Measurements from ENCODE around the gene TMEM52B.

The TMEM52B gene

DNA sequence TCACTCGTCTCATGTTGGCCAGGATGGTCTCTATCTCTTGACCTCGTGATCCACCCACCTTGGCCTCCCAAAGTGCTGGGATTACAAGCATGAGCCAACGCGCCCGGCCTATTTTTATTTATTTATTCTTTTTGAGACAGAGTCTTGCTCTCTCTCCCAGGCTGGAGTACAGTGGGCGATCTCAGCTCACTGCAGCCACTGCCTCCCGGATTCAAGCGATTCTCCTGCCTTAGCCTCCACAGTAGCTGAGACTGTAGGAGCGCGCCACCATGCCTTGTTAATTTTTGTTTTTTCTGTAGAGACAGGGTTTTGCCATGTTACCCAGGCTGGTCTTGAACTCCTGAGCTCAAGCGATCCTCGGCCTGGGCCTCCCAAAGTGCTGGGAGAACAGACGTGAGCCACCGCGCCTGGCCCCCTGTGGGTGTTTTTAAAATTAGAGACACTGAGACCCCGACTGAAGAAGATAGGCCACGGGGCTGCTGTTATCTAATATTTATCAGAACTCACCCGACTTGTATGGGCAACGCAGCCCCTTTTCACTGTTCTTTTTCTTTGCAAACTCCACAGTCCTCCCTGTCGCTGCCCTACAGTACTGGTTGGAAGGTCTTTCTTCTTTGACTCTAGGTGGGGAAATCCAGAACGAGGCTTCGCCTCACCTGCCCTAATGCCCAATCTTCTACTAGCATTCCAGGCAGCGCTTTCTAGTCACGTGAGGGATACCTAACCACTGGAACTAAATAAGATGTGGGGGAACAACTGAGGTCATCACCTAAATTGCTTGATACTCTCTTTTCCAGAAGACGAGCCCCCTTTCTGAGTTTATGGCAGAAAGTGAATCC is 32.5 kb downstream of the TMEM52B start:
- Histone ChIP-seq H3K4me1 (ENCODE audit: low read depth, poor library complexity, severe bottlenecking) (peaks cover 19% of the 10 kb centered on the region), H4K20me1 (ENCODE audit: insufficient read depth) (no peaks in the 10 kb centered on the region), H3K79me2 (ENCODE audit: insufficient read depth, low read depth) (no peaks in the 10 kb centered on the region), H3K4me3 (IDR thresholded peaks at IDR 0.05; ENCODE audit: insufficient read depth, low read depth, low read length) (no peak overlapping the region), H3K27me3 (ENCODE audit: insufficient read depth, low read depth) (no peaks in the 10 kb centered on the region), H3K4me2 (peak overlapping the region; percentile 65; the same call in 1 of the 2 replicates), H3K36me3 (ENCODE audit: insufficient read depth) (no peaks in the 10 kb centered on the region), H2AFZ (ENCODE audit: low read depth) (no peak overlapping the region; the same call in 1 of the 2 replicates), H3K9ac (no peak overlapping the region), H3K27ac (no peak overlapping the region; the same call in 1 of the 2 replicates)
- TF ChIP-seq, protein P1, sequence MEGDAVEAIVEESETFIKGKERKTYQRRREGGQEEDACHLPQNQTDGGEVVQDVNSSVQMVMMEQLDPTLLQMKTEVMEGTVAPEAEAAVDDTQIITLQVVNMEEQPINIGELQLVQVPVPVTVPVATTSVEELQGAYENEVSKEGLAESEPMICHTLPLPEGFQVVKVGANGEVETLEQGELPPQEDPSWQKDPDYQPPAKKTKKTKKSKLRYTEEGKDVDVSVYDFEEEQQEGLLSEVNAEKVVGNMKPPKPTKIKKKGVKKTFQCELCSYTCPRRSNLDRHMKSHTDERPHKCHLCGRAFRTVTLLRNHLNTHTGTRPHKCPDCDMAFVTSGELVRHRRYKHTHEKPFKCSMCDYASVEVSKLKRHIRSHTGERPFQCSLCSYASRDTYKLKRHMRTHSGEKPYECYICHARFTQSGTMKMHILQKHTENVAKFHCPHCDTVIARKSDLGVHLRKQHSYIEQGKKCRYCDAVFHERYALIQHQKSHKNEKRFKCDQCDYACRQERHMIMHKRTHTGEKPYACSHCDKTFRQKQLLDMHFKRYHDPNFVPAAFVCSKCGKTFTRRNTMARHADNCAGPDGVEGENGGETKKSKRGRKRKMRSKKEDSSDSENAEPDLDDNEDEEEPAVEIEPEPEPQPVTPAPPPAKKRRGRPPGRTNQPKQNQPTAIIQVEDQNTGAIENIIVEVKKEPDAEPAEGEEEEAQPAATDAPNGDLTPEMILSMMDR (conservative IDR thresholded peaks at IDR 0.05; ENCODE audit: low read depth, low read length): no peak

DNA sequence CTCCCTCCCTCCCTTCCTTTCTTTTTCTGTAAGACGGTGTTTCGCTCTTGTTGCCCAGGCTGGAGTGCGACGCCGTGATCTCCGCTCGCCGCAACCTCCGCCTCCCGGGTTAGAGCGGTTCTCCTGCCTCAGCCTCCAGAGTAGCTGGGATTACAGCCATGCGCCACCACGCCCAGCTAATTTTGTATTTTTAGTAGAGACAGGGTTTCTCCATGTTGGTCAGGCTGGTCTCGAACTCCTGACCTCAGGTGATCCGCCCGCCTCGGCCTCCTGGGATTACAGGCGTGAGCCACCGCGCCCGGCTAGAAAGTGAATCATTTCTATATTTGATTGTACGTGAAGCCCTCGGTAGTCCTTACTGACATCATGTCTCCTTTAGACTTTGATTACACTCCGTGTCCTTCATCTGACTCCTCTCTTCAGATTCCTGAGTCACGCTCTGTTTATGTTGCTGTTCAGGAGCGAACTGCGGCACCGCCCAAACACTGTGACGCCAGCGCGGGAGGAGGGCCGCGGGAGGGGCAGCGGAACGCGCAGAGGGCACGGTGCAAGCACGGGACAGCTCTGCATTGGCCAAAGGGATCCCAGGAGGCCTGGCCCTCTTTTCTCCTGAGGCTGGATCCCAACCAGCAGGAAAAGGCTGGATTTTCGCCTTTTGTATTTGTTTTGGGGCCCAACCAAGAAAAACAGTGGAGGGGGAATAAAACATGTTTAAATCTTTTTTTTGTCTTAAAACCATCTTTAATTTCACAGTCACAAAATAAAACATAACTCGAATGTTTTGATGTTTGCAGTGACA is 33.3 kb downstream of the TMEM52B start:
- Histone ChIP-seq H3K9ac (peak overlapping the region; percentile 67), H3K27ac (peak overlapping the region; percentile 71), H2AFZ (ENCODE audit: low read depth) (peak overlapping the region; percentile 82), H3K4me3 (IDR thresholded peaks at IDR 0.05; ENCODE audit: insufficient read depth, low read depth, low read length) (no peak overlapping the region), H3K4me1 (ENCODE audit: low read depth, poor library complexity, severe bottlenecking) (peaks cover 19% of the 10 kb centered on the region), H4K20me1 (ENCODE audit: insufficient read depth) (no peaks in the 10 kb centered on the region), H3K36me3 (ENCODE audit: insufficient read depth) (no peaks in the 10 kb centered on the region), H3K79me2 (ENCODE audit: insufficient read depth, low read depth) (no peaks in the 10 kb centered on the region), H3K4me2 (peak overlapping the region; percentile 65), H3K27me3 (ENCODE audit: insufficient read depth, low read depth) (no peaks in the 10 kb centered on the region)
- TF ChIP-seq, protein P1 (conservative IDR thresholded peaks at IDR 0.05; ENCODE audit: low read depth, low read length): no peak

- Histone ChIP-seq H3K27me3 (ENCODE audit: insufficient read depth, low read depth) (no peaks in the 10 kb centered on the region), H3K4me1 (ENCODE audit: low read depth, poor library complexity, severe bottlenecking) (peaks cover 19% of the 10 kb centered on the region), H4K20me1 (ENCODE audit: insufficient read depth) (no peaks in the 10 kb centered on the region), H2AFZ (ENCODE audit: low read depth) (peak within 1 kb of the TSS; percentile 82), H3K4me2 (peak within 1 kb of the TSS; percentile 65), H3K27ac (peak within 1 kb of the TSS; percentile 71), H3K36me3 (ENCODE audit: insufficient read depth) (no peaks in the 10 kb centered on the region), H3K9ac (peak within 1 kb of the TSS; percentile 67), H3K79me2 (ENCODE audit: insufficient read depth, low read depth) (no peaks in the 10 kb centered on the region), H3K4me3 (IDR thresholded peaks at IDR 0.05; ENCODE audit: insufficient read depth, low read depth, low read length) (no peak within 1 kb of the TSS)
- TF ChIP-seq, protein P1 (conservative IDR thresholded peaks at IDR 0.05; ENCODE audit: low read depth, low read length): no peak
Measured at GRCh38 chr12:10212739-10213131, 33.9 kb downstream of the TMEM52B start, which contains the start of gene GABARAPL1. Gene GABARAPL1 (plus strand): TSS chr12:10212877. CDS start chr12:10213130, 253 bp downstream.

DNA sequence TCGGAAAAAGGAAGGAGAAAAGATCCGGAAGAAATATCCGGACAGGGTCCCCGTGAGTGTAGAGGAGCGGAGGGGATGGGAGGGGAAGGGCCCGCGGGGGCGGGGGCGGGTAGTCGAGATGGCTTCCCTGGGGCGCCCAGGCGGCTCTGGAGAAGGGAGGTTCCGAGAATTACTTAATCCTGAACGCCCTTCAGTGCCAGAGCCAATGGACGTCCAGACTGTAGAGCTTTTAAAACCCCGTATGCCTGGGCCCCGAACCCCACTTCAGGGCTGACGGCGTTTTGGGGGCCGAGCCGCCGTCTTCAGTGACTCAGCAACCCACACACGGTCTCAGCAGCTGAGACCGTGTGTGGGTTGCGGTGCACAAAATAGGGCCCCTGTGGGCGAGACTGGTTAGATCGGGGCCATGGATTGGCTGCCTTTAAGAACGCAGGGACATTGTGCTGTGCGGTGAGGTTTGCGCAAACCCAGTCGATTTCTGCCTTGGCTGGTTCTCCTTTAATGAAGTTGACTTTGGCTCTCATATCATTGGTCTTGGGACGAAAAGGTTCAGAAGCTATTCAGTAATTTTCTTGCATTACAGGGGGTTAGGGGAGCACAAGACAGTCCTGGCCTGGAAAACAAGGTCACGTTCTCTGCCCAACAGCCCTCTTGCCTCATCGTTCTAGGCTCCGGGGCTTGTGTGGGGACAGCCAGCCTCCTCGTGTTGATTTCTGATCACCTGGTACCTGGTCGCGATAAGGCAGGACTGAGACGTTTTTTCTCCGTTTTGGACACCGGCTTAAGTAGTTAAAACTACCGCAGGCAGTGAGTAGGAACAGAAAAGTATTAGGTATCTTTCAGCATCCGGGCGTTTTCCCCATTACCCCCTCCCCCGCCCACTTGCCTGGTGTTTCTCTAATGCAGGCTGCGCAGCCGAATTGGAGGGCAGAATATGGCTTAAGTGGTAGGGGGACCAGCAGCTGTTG is 34.6 kb downstream of the TMEM52B start:
- Histone ChIP-seq H3K4me1 (ENCODE audit: low read depth, poor library complexity, severe bottlenecking) (peaks cover 19% of the 10 kb centered on the region), H3K79me2 (ENCODE audit: insufficient read depth, low read depth) (no peaks in the 10 kb centered on the region), H3K4me3 (IDR thresholded peaks at IDR 0.05; ENCODE audit: insufficient read depth, low read depth, low read length) (no peak overlapping the region), H2AFZ (ENCODE audit: low read depth) (peak overlapping the region; percentile 82), H3K4me2 (peak overlapping the region; percentile 65), H3K27ac (peak overlapping the region; percentile 71), H4K20me1 (ENCODE audit: insufficient read depth) (no peaks in the 10 kb centered on the region), H3K9ac (peak overlapping the region; percentile 67), H3K27me3 (ENCODE audit: insufficient read depth, low read depth) (no peaks in the 10 kb centered on the region), H3K36me3 (ENCODE audit: insufficient read depth) (no peaks in the 10 kb centered on the region)
- TF ChIP-seq, protein P1 (conservative IDR thresholded peaks at IDR 0.05; ENCODE audit: low read depth, low read length): no peak
